Activated CD8-positive, alpha-beta memory T cell treated with anti-CD3 and anti-CD28 coated beads for 4 hours (primary cell): Measurements from ENCODE around the gene VSIG8.

ENCODE experiments used
- DNase-seq, 2 donors: peaks; one replicate each; pipeline ENCODE4 v3.0.0-alpha.2; 2020; ENCODE audit warnings: low read depth in 2 of 2

The VSIG8 gene

GRCh38 chr1:159856576-159856975 lies 5.9 kb downstream of the VSIG8 start:
- DNase-seq: no peak

- DNase-seq: no peak
Measured at GRCh38 chr1:159855709-159856108, 6.7 kb downstream of the VSIG8 start.

- DNase-seq: peak; percentile 38 to 45
Measured at GRCh38 chr1:159854693-159855192, 7.7 kb downstream of the VSIG8 start.

- DNase-seq: no peak
Measured at GRCh38 chr1:159854116-159854692, 8.3 kb downstream of the VSIG8 start.

GRCh38 chr1:159853417-159854115 lies 8.9 kb downstream of the VSIG8 start:
- DNase-seq: no peak

- no peak for DNase-seq
Measured at GRCh38 chr1:159851407-159851806, 11.1 kb downstream of the VSIG8 start.

GRCh38 chr1:159849626-159850366 lies 12.7 kb downstream of the VSIG8 start:
- no peak for DNase-seq

GRCh38 chr1:159848326-159848725 lies 14.1 kb downstream of the VSIG8 start:
- no peak for DNase-seq

- no peak for DNase-seq
Measured at GRCh38 chr1:159847231-159847630, 15.2 kb downstream of the VSIG8 start.

- no peak for DNase-seq
Measured at GRCh38 chr1:159845751-159846629, 16.5 kb downstream of the VSIG8 start.

- no peak for DNase-seq
Measured at GRCh38 chr1:159843459-159843858, 19.0 kb downstream of the VSIG8 start.

- DNase-seq: no peak
Measured at GRCh38 chr1:159841749-159842148, 20.7 kb downstream of the VSIG8 start.

GRCh38 chr1:159839116-159839849 lies 23.2 kb downstream of the VSIG8 start:
- no peak for DNase-seq

GRCh38 chr1:159838715-159839114 lies 23.7 kb downstream of the VSIG8 start:
- DNase-seq: no peak

GRCh38 chr1:159835862-159836525 lies 26.5 kb downstream of the VSIG8 start:
- DNase-seq: no peak

GRCh38 chr1:159835356-159835755 lies 27.1 kb downstream of the VSIG8 start:
- DNase-seq: no peak

GRCh38 chr1:159832309-159832708 lies 30.1 kb downstream of the VSIG8 start:
- DNase-seq: no peak

GRCh38 chr1:159831412-159832141 lies 30.9 kb downstream of the VSIG8 start:
- DNase-seq: no peak

GRCh38 chr1:159830722-159831121 lies 31.7 kb downstream of the VSIG8 start:
- no peak for DNase-seq
